Keratinocyte (primary cell): Measurements from ENCODE around the gene KCNN2. TPM values are rescaled to one million over a fixed set of nuclear protein-coding genes. Genes with fewer than 3 reads are reported as not detected.

ENCODE experiments used
- DNase-seq: peaks from one replicate; pipeline ENCODE4 v3.0.0-alpha.2; 2011; ENCODE audit warnings: low read depth, missing footprints, low spot score
- FAIRE-seq: peaks from 2 replicates; lab custom pipeline; 2011; peaks lifted over from hg19 to GRCh38; lab: Jason Lieb, UNC
- H2AFZ ChIP-seq: 2 replicates; pipeline ENCODE4 v1.6.0; 2012; ENCODE audit warnings: low read length, control low read depth, inconsistent platforms; ENCODE audit not compliant: control insufficient read depth
- H3K27ac ChIP-seq: 2 replicates; pipeline ENCODE4 v1.5.1; 2011; ENCODE audit warnings: low read length; ENCODE audit not compliant: control insufficient read depth, insufficient read depth
- H3K27me3 ChIP-seq: 3 replicates; pipeline ENCODE4 v1.6.0; 2011; ENCODE audit warnings: low read length; ENCODE audit not compliant: control insufficient read depth, insufficient read depth; ENCODE audit errors: extremely low read depth
- H3K36me3 ChIP-seq, 2 experiments: 2 replicates in 1 of 2; 3 replicates in 1 of 2; pipeline ENCODE4 v1.5.1; 2011; ENCODE audit warnings: low read length in 2 of 2, mild to moderate bottlenecking in 1 of 2; ENCODE audit not compliant: control insufficient read depth in 2 of 2, insufficient read depth in 2 of 2; ENCODE audit errors: extremely low read depth in 1 of 2
- H3K4me1 ChIP-seq: 3 replicates; pipeline ENCODE4 v1.5.1; 2011; ENCODE audit warnings: low read length; ENCODE audit not compliant: control insufficient read depth, insufficient read depth; ENCODE audit errors: extremely low read depth
- H3K4me2 ChIP-seq: 3 replicates; pipeline ENCODE4 v1.6.0; 2011; ENCODE audit warnings: low read depth, low read length; ENCODE audit not compliant: control insufficient read depth, insufficient read depth; ENCODE audit errors: extremely low read depth
- H3K4me3 ChIP-seq, 3 experiments: fragments of 200-600 bp in 1 of 3; sonication (generic) in 1 of 3; 2 replicates in 2 of 3; 3 replicates in 1 of 3; pipeline ENCODE4 v1.5.1; 2011 to 2016; ENCODE audit warnings: low read length in 3 of 3, mild to moderate bottlenecking in 3 of 3, control low read depth in 2 of 3, inconsistent platforms in 1 of 3, low read depth in 1 of 3, mixed read lengths in 1 of 3, mixed run types in 1 of 3, moderate library complexity in 1 of 3; ENCODE audit not compliant: control insufficient read depth in 2 of 3, insufficient read depth in 2 of 3; ENCODE audit errors: extremely low read depth in 1 of 3
- H3K79me2 ChIP-seq: 2 replicates; pipeline ENCODE4 v1.6.0; 2012; ENCODE audit warnings: low read length; ENCODE audit not compliant: control insufficient read depth, insufficient read depth
- H3K9ac ChIP-seq: 3 replicates; pipeline ENCODE4 v1.6.0; 2011; ENCODE audit warnings: low read length; ENCODE audit not compliant: control insufficient read depth, insufficient read depth; ENCODE audit errors: extremely low read depth
- H3K9me1 ChIP-seq: 3 replicates; pipeline ENCODE4 v1.6.0; 2011; ENCODE audit warnings: low read length; ENCODE audit not compliant: control insufficient read depth, insufficient read depth; ENCODE audit errors: extremely low read depth
- H3K9me3 ChIP-seq: 2 replicates; pipeline ENCODE4 v1.5.1; 2012; ENCODE audit warnings: low read depth, low read length; ENCODE audit not compliant: control insufficient read depth
- H4K20me1 ChIP-seq: 3 replicates; pipeline ENCODE4 v1.6.0; 2011; ENCODE audit warnings: low read length; ENCODE audit not compliant: control insufficient read depth, insufficient read depth; ENCODE audit errors: extremely low read depth
- EZH2 ChIP-seq: IDR thresholded peaks from one replicate; pipeline ENCODE4 v1.6.1; 2012; ENCODE audit warnings: inconsistent platforms, mild to moderate bottlenecking, low read length, moderate library complexity
- dilution Hi-C: fragments of 300-500 bp; cut with MboI; formaldehyde crosslinking; loops from one replicate; pipeline ENCODE4 v1.7.0; 2020; ENCODE audit warnings: low sequenced_read_pairs; ENCODE audit not compliant: extremely low pct_ligation_motif_present
- polyA plus RNA-seq, 5 experiments: library from polyadenylated mRNA; depleted of rRNA in 3 of 5; stranded (reverse) in 3 of 5; stranded (forward) in 1 of 5; unstranded in 1 of 5; fragments of >200 nt; gene quantifications; 1 replicate in 1 of 5; 2 replicates in 3 of 5; 3 replicates in 1 of 5; pipeline versions ENCODE4 v1.2.1 to v1.2.3, GENCODE V29; 2011 to 2012; ENCODE audit warnings: missing spikeins in 2 of 5, low read depth in 1 of 5, low replicate concordance in 1 of 5
- TF ChIP-seq, protein P1 (sequence below), 3 experiments: IDR thresholded peaks in 1 of 3; conservative IDR thresholded peaks in 1 of 3; optimal IDR thresholded peaks in 1 of 3; 2 replicates in 2 of 3; 3 replicates in 1 of 3; pipeline versions ENCODE3 to v1.5.1; 2011; ENCODE audit warnings: low read length in 3 of 3, mild to moderate bottlenecking in 3 of 3, moderate library complexity in 2 of 3, control low read depth in 1 of 3, inconsistent platforms in 1 of 3; ENCODE audit not compliant: insufficient read depth in 2 of 3; ENCODE audit errors: extremely low read depth in 1 of 3

Gene KCNN2
- polyA plus RNA-seq, 1 donor (not counting 4 experiments of a cell fraction or from before 2014, with no cell fraction given): 0.09 TPM

GRCh38 chr5:114448481-114448880 lies 86.6 kb downstream of the KCNN2 start:
- no peak for TF ChIP-seq EZH2
- TF ChIP-seq, protein P1, sequence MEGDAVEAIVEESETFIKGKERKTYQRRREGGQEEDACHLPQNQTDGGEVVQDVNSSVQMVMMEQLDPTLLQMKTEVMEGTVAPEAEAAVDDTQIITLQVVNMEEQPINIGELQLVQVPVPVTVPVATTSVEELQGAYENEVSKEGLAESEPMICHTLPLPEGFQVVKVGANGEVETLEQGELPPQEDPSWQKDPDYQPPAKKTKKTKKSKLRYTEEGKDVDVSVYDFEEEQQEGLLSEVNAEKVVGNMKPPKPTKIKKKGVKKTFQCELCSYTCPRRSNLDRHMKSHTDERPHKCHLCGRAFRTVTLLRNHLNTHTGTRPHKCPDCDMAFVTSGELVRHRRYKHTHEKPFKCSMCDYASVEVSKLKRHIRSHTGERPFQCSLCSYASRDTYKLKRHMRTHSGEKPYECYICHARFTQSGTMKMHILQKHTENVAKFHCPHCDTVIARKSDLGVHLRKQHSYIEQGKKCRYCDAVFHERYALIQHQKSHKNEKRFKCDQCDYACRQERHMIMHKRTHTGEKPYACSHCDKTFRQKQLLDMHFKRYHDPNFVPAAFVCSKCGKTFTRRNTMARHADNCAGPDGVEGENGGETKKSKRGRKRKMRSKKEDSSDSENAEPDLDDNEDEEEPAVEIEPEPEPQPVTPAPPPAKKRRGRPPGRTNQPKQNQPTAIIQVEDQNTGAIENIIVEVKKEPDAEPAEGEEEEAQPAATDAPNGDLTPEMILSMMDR (optimal IDR thresholded peaks at IDR 0.05 in 1 of 3, IDR thresholded peaks at IDR 0.05 in 1 of 3, conservative IDR thresholded peaks at IDR 0.05 in 1 of 3; ENCODE audit: extremely low read depth in 1 of 3, insufficient read depth in 2 of 3, low read length in 3 of 3): no peak
- Histone ChIP-seq H3K4me1 (no peaks in the 10 kb centered on the region), H3K4me3 (no peak overlapping the region), H4K20me1 (no peaks in the 10 kb centered on the region), H3K9ac (no peak overlapping the region), H3K36me3 (no peaks in the 10 kb centered on the region), H3K9me3 (no peaks in the 10 kb centered on the region), H3K9me1 (no peaks in the 10 kb centered on the region), H3K4me2 (no peak overlapping the region), H3K27me3 (no peaks in the 10 kb centered on the region), H2AFZ (no peak overlapping the region), H3K79me2 (no peaks in the 10 kb centered on the region), H3K27ac (no peak overlapping the region)
- no peak for FAIRE-seq
- dilution Hi-C loops: no loop called here
- DNase-seq: no peak

- Histone ChIP-seq H3K4me3 (no peak overlapping the region), H3K27me3 (no peaks in the 10 kb centered on the region), H3K9me3 (no peaks in the 10 kb centered on the region), H3K36me3 (no peaks in the 10 kb centered on the region), H3K4me1 (no peaks in the 10 kb centered on the region), H3K9me1 (no peaks in the 10 kb centered on the region), H4K20me1 (no peaks in the 10 kb centered on the region), H3K79me2 (no peaks in the 10 kb centered on the region), H3K4me2 (no peak overlapping the region), H3K27ac (no peak overlapping the region), H2AFZ (no peak overlapping the region), H3K9ac (no peak overlapping the region)
- dilution Hi-C loops: loop anchor here (25.0 kb wide), 1 partner anchor 363 kb away; no protein-coding TSS in a partner anchor
- FAIRE-seq (no peak), DNase-seq (no peak)
- TF ChIP-seq EZH2: no peak
- TF ChIP-seq, protein P1 (optimal IDR thresholded peaks at IDR 0.05 in 1 of 3, IDR thresholded peaks at IDR 0.05 in 1 of 3, conservative IDR thresholded peaks at IDR 0.05 in 1 of 3; ENCODE audit: extremely low read depth in 1 of 3, insufficient read depth in 2 of 3, low read length in 3 of 3): peak; percentile 81 to 98 (median 92)
Observed at GRCh38 chr5:114449860-114450421, 88.1 kb downstream of the KCNN2 start.
